Aorta (tissue), 5 donors: ENCODE data around the gene RAB33B. TPM values are rescaled to one million over a fixed set of nuclear protein-coding genes. Genes with fewer than 3 reads are reported as not detected.

ENCODE experiments used
- ATAC-seq: fragments of 200-7000 bp; cut with Tn5 transposase; one replicate; pipeline ENCODE4 v1.9.1; 2022; ENCODE audit warnings: moderate library complexity; ENCODE audit not compliant: low FRiP score
- DNase-seq, 2 donors: peaks; one replicate each; pipeline ENCODE4 v3.0.0-alpha.2; 2020
- H3K27ac ChIP-seq, 2 donors: one replicate each; pipeline ENCODE4 v1.5.1; 2013; ENCODE audit warnings: low read length in 2 of 2, mild to moderate bottlenecking in 2 of 2, moderate library complexity in 2 of 2, control low read depth in 1 of 2, inconsistent platforms in 1 of 2, low read depth in 1 of 2
- H3K27me3 ChIP-seq, 2 donors: one replicate each; pipeline ENCODE4 v1.6.1; 2013; ENCODE audit warnings: control low read depth in 1 of 2, low read length in 1 of 2, mild to moderate bottlenecking in 1 of 2, moderate library complexity in 1 of 2; ENCODE audit not compliant: insufficient read depth in 2 of 2, control insufficient read depth in 1 of 2
- H3K36me3 ChIP-seq, 2 donors: one replicate each; pipeline ENCODE4 v1.6.1; 2013; ENCODE audit warnings: control low read depth in 1 of 2, low read length in 1 of 2, mild to moderate bottlenecking in 1 of 2; ENCODE audit not compliant: insufficient read depth in 2 of 2, control insufficient read depth in 1 of 2
- H3K4me1 ChIP-seq, 2 donors: one replicate each; pipeline ENCODE4 v1.6.1; 2013; ENCODE audit warnings: low read length in 2 of 2, control low read depth in 1 of 2, mild to moderate bottlenecking in 1 of 2, moderate library complexity in 1 of 2; ENCODE audit not compliant: insufficient read depth in 2 of 2, control insufficient read depth in 1 of 2
- H3K4me3 ChIP-seq, 2 donors: one replicate each; pipeline ENCODE4 v1.5.1; 2013; ENCODE audit warnings: low read length in 2 of 2, control low read depth in 1 of 2, mild to moderate bottlenecking in 1 of 2
- H3K9me3 ChIP-seq: one replicate; pipeline ENCODE4 v1.6.1; 2013; ENCODE audit warnings: mild to moderate bottlenecking, low read length; ENCODE audit not compliant: control insufficient read depth
- WGBS, 2 donors: extraction: QIAGEN DNeasy Blood & Tissue Kit; methylation state at CpG; one replicate each; pipeline ENCODE4 v1.1.7; 2013; 5-methylcytosine and 5-hydroxymethylcytosine counted together
- intact Hi-C, 2 donors: fragments of 100-400 bp; cut with DNase I; formaldehyde crosslinking; loops; one replicate each; pipeline versions ENCODE4 v1.14.2 to v1.15.0; 2022
- polyA plus RNA-seq, 2 donors: library from polyadenylated mRNA; stranded (reverse); fragments of 200-250 nt; gene quantifications; one replicate each; pipeline ENCODE4 v1.2.3, GENCODE V29; 2013
- total RNA-seq, 2 donors: library from RNA; stranded (reverse); fragmentation: NEBNext Ultra II Directional; extraction: Animal tissue kit (Norgen Biotek cat#: 25700); gene quantifications; one replicate each; pipeline ENCODE4 v1.2.1, GENCODE V29; 2021
- donor health status: healthy with polysubstance abuse.
- donor health status: Bipolar disorder and iron deficiency.
- donor health status: DM: no; HTN: no; CAD: no.
- donor health status: DM: no; HTN: no; CAD: no.
- donor health status: DM: yes; HTN: yes; CAD: no.

RAB33B gene
- total and polyA plus RNA-seq, 4 donors, result 9.1 to 14.9 (median 11.7) TPM

- Histone ChIP-seq H3K9me3 (peaks cover 1% of the 10 kb centered on the region), H3K27me3 (peaks cover 0 to 2% of the 10 kb centered on the region in 2 donors), H3K4me3 (no peak overlapping the region), H3K36me3 (peaks cover 0 to 9% of the 10 kb centered on the region in 2 donors), H3K27ac (no peak overlapping the region), H3K4me1 (no peaks in the 10 kb centered on the region)
- no peak for ATAC-seq
- intact Hi-C loops, result no loop called here
- DNase-seq, result peak in 1 of 2 donors; percentile 28
- WGBS, 2 donors, result 88 to 89% methylated on average over 9 of the region's 9 CpGs
Measured at GRCh38 chr4:139506774-139507173, 52.9 kb downstream of the RAB33B start.

DNA sequence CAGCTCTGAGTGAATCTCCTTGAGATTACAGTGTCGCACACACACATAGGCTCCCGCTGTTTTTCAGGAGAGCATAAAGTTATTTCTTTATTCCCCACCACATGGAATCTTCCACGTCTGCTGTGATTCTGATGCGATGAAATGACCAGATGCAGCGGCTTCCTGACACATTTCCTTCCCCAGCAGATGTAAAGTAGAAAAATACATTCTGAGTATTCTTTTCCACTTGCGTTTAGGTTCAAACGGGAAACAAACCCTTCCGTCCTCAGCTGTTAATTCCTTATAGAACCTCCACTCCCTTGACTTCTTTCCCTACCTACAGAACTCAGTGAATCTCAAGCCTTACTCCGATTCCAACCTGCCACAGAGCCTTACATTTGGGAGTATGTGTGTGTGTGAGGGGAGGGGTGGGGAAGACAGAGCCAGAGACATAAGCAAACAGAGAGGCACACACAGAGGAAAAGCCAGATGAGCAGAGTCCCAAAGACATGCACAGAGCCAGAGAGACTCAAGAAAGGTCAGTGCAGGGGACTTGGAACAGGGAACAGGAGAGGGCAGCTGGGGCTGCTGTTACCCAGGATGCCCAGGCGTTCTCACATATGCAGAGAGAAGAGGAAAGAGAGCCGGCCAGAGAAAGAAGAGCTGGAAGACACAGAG, 54.8 kb downstream of the RAB33B start:
- no peak overlapping the region for H3K4me3 ChIP-seq
- intact Hi-C loops, result no loop called here
- no peak overlapping the region for H3K27ac ChIP-seq
- H3K4me1 ChIP-seq, result no peaks in the 10 kb centered on the region
- peaks cover 0 to under 1% of the 10 kb centered on the region in 2 donors for H3K27me3 ChIP-seq
- ATAC-seq, result no peak
- DNase-seq, result no peak
- H3K36me3 ChIP-seq, result peaks cover 0 to 11% of the 10 kb centered on the region in 2 donors
- 90 to 91% methylated on average over 11 of the region's 11 CpGs for WGBS, 2 donors
- H3K9me3 ChIP-seq, result peaks cover under 1% of the 10 kb centered on the region

DNA sequence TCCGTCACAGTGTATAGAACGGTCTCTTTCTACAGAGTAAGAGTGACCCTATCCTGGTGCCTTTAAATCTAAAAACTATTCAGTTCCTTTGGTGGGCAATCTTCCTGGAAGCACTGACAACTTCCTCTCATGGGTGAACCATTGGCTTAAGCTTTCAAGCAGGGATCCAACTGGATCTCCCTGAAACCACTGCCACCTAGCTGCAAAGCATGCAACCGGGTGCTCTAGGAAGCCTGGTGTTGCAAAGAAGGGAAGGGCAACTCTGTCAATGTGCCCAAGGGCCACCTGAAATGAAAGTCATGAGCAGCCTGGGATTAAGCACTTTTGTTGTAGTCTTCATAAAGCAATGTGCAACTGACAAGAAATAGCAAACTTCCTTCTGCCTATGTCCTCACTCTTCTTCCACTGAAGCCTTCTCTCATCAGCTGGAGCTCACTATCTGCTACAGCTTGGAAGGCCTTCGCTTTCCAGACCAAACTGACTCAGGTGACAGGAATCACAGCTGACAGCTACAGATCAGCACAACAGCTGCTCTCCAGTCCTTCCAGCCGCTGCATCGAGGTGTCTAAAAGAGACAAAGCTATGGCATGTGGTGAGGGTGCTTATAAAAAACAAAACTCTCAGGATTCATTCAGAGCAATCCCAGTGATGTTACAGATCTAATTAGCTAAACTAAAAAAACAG, 55.9 kb downstream of the RAB33B start:
- Histone ChIP-seq H3K27ac (no peak overlapping the region), H3K9me3 (no peaks in the 10 kb centered on the region), H3K36me3 (peaks cover 0 to 11% of the 10 kb centered on the region in 2 donors), H3K27me3 (no peaks in the 10 kb centered on the region), H3K4me1 (no peaks in the 10 kb centered on the region), H3K4me3 (no peak overlapping the region)
- DNase-seq (no peak), ATAC-seq (peak; percentile 63)
- intact Hi-C loops, result no loop called here
- WGBS, 2 donors, result 80 to 81% methylated on average over 6 of the region's 6 CpGs

- H3K36me3 ChIP-seq, result peaks cover 0 to 11% of the 10 kb centered on the region in 2 donors
- H3K4me3 ChIP-seq, result no peak overlapping the region
- DNase-seq (no peak), ATAC-seq (no peak)
- intact Hi-C loops, result no loop called here
- no peaks in the 10 kb centered on the region for H3K4me1 ChIP-seq
- H3K27ac ChIP-seq, result no peak overlapping the region
- H3K9me3 ChIP-seq, result no peaks in the 10 kb centered on the region
- no peaks in the 10 kb centered on the region for H3K27me3 ChIP-seq
- WGBS, 2 donors, result 68 to 71% methylated on average over 10 of the region's 10 CpGs
Measured at GRCh38 chr4:139511320-139511719, 57.4 kb downstream of the RAB33B start.

- no peaks in the 10 kb centered on the region for H3K9me3 ChIP-seq
- no peaks in the 10 kb centered on the region for H3K27me3 ChIP-seq
- H3K4me3 ChIP-seq, result no peak overlapping the region
- H3K27ac ChIP-seq, result no peak overlapping the region
- WGBS, 2 donors, result 86 to 89% methylated on average over 8 of the region's 8 CpGs
- H3K36me3 ChIP-seq, result peaks cover 0 to 17% of the 10 kb centered on the region in 2 donors
- intact Hi-C loops, result no loop called here
- no peaks in the 10 kb centered on the region for H3K4me1 ChIP-seq
- ATAC-seq, result no peak
- DNase-seq, result no peak
Measured at GRCh38 chr4:139514382-139515059, 60.6 kb downstream of the RAB33B start.

DNA sequence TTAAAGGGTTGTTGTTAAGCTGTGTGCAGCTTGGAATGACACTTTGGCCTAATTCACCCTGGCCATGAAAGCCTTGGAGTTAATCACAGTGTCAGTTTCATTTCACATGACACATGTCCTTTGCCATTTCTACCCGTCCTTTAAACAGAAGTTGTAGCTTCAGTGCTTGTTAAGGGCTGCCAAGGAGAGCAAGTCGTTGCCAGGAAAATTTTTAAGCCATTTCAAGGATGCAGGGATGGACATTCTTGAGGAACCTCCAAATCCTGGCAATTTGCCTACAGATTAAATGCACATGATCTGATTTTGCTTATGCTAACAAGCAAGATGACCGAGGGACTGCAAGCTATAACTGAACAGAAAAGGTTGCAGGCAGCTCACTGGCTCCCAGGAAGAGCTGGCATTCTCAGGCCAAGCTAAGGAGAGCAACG, 61.6 kb downstream of the RAB33B start:
- H3K9me3 ChIP-seq, result no peaks in the 10 kb centered on the region
- WGBS, 2 donors, result 16 to 17% methylated on average over 4 of the region's 4 CpGs
- peaks cover 0 to 13% of the 10 kb centered on the region in 2 donors for H3K36me3 ChIP-seq
- no peaks in the 10 kb centered on the region for H3K27me3 ChIP-seq
- H3K27ac ChIP-seq, result no peak overlapping the region
- no peak overlapping the region for H3K4me3 ChIP-seq
- DNase-seq (no peak), ATAC-seq (no peak)
- no peaks in the 10 kb centered on the region for H3K4me1 ChIP-seq
- intact Hi-C loops, result no loop called here

DNA sequence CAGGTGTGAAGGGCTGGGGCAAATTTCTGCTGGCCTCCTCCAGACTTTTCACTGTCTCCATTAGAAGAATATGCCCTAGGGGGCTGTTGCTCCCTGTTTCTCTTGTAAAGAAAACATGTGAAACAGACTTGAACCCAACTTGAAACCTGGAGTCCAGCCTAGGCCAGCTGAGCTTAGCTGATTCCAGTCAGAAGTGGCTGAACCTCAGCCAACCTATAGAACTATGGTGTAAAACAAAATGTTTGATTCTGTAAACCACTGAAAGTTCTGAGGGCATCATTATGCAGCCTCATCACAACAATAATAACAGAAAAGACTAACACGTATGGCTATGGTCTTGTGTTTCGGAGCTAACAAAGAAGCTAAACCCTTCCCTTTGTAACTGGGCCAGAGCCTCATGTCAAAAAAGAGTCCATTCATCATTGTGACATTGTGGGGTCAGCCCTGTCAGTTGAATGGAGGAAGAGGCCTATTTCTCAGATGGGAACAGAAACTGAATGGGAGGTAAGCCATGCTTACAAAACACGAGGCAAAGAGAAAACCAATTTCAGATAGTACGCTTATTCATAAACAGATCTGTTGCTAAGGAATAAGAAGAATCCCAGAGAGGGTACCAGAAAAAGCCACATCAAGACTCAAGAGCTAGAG, 68.0 kb downstream of the RAB33B start:
- Histone ChIP-seq H3K27me3 (no peaks in the 10 kb centered on the region), H3K36me3 (peaks cover 5 to 15% of the 10 kb centered on the region in 2 donors), H3K4me1 (no peaks in the 10 kb centered on the region), H3K27ac (no peak overlapping the region), H3K9me3 (no peaks in the 10 kb centered on the region), H3K4me3 (no peak overlapping the region)
- no peak for ATAC-seq
- intact Hi-C loops, result loop anchor here in 1 of 2 donors (5.0 kb wide), 1 partner anchor 385 kb away; no protein-coding TSS in a partner anchor
- no peak for DNase-seq
- WGBS, 2 donors, result 84 to 89% methylated on average over 4 of the region's 4 CpGs

- intact Hi-C loops, result loop anchor here in 1 of 2 donors (5.0 kb wide), 1 partner anchor 385 kb away; no protein-coding TSS in a partner anchor
- H3K9me3 ChIP-seq, result no peaks in the 10 kb centered on the region
- DNase-seq (no peak), ATAC-seq (no peak)
- H3K4me1 ChIP-seq, result no peaks in the 10 kb centered on the region
- H3K27me3 ChIP-seq, result no peaks in the 10 kb centered on the region
- 53 to 69% methylated on average over 4 of the region's 4 CpGs for WGBS, 2 donors
- no peak overlapping the region for H3K27ac ChIP-seq
- peaks cover 5 to 15% of the 10 kb centered on the region in 2 donors for H3K36me3 ChIP-seq
- no peak overlapping the region for H3K4me3 ChIP-seq
Measured at GRCh38 chr4:139522457-139522856, 68.5 kb downstream of the RAB33B start.
